ENCODE data around the gene KCTD18.

The KCTD18 gene

DNA sequence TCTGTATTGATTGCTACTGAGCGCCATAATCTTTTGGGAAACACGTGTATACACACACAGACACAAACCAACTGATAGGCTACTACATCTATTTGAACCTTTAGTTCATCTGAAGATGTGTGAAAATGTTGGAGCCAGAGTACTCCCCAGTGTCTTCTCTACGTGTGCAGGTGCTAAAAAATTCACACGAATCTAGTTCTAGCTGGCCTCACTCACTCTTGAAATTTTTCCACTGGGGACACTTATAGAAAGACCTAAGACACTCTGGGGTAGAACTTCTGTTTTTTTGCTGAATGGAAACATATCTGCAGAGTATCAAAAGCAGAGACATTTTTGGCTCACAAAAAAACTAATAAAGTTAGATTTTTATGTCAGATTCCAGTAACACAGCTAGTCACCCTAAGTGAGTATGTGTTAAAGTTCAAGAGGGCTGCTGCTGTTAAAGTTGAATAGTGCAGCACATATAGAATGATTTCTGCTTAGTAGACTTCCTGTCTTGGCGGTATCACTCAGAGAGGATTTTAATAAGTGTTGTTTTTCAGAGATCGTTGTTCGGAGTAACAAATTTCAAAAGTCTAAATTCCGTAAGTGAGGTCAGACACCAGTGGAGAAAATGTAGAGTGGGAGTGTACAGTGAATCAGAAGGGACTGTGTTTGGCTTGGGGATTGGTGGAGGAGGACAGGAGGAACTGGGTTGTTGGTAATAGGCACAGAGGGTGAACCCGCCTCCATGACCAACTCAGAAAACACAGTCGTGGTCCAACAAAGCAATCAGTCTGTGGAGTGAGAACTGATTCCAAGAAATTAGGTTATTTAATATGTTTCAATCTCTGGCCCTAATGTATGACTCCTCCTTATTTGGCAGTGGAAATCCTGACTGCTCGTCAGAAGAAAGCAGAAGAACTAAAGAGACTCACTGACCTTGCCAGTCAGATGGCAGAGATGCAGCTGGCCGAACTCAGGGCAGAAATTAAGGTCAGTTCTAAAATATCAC, 43.1 kb downstream of the KCTD18 start:
- intact Hi-C loops (cut with DNase I), result no loop called here
- peak in 1 of 42 donors; percentile 25 for DNase-seq

DNA sequence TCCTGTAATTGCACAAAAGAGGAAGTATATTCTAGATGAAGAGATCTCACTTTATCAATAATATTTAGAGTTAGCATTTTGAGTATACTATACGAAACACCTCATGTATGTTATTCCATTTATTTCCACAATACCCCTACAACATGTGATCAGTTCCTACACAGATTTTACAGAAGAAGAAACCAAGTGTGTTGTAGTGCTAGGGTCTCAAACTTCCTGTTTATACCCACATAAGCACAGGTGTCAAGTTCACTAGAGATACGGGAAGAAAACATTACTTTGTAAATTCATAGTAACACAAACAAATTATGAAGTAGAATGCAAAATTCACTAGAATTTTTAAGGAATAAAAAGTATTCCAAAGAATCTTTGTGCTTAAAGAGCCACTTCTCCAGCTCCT, 46.4 kb downstream of the KCTD18 start:
- DNase-seq, result no peak
- intact Hi-C loops (cut with DNase I), result no loop called here

DNA sequence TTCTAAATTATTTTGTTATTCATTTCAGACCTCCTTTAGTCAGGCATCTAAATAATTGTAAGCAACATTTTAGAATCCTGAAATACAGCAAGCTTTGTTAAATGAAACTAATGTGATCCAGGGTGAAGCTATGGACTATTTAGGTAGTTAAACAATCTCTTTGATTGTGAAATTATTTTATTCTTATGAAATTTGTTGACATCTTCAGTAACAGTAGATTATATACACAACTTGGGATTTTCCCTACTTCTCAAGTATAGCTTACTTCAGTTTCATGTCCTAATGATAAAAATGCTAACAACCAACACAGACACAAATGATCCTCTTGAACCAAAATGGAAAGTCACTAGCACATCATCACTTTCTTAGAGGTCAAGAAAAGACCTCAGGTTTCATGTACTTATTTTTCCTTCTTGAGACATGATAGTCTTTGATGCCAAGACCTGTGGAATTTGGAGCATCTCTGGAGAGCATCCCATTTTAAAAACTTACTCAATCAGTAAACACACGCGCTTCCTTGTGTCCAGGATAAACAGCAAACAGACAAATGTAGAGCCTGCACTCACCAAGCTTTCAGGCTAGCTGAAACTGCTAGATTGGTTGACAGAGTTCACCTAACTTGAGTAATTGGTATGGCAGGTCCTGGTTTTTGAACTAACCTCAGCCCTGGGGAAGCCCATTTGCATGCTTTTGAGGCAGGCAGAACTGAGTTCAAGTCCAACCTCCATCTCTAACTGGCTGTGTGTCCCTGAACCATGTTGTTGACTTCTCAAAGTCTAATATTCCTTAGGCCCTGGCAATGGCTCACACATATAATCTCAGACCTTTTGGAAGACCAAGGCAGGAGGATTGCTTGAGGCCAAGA, 47.8 kb downstream of the KCTD18 start:
- intact Hi-C loops (cut with DNase I), result no loop called here
- no peak for DNase-seq

DNA sequence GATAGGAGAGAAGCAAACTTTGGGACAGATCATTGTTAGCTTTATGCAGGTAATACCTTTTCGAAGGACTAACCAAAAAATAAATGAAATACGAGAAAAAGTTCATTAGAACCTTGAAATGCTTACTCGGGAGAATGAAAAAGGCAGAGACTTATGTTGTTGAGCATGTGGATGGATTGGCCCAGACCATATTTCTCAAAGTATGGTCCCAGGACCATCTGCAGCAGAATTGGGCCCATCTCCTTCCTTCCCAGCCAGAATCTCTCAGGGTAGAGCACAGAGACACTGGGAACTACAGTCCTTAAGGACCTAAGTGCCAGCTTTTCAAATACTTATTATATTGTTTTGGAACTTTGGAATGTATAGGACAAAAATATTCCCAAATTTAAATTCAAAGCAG, 50.8 kb downstream of the KCTD18 start:
- intact Hi-C loops (cut with DNase I), result no loop called here
- DNase-seq, result no peak

DNA sequence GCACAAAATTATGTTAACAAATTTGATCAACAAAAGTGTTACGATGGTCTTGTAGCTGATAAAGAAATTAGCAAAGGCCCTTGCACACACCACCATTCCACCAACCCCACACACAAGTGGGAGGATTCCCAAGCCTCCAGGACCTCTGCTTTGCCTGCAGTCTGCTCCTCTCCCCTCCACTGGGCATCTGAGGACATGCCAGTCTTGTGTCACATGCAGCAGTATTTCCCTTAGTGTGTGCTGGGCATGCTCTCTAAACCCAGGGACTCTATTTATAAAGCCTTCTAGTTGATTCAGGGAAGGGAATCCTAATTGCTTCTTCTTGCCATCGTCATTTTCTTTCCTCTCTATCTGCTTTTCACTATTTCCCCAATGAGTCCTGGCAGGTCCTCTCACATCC, 53.3 kb downstream of the KCTD18 start:
- DNase-seq, result peak in 1 of 42 donors; percentile 49
- intact Hi-C loops (cut with DNase I), result no loop called here

DNA sequence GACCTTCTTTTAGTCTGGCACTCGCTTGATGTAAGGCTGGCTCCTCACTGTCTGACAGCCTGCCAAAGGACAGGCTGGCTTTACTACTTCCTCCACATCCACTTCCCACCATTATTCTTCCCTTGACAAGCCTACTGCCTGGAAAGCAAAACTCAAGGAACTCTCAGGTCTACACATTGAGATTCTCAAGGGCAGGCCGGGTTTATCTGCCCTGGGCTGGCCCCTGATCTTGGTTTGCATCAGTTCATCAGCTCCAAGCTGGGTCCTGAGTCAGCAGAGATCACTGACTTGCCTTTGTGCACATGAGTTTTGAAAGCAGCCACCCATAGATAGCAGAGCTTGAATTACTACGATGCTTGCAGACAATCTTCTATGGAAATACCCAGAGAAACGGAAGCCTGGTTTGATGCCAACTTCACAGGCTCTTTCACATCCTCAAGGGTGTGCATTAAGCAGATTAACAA, 53.9 kb downstream of the KCTD18 start:
- peak in 1 of 42 donors; percentile 31 for DNase-seq
- intact Hi-C loops (cut with DNase I), result no loop called here

DNA sequence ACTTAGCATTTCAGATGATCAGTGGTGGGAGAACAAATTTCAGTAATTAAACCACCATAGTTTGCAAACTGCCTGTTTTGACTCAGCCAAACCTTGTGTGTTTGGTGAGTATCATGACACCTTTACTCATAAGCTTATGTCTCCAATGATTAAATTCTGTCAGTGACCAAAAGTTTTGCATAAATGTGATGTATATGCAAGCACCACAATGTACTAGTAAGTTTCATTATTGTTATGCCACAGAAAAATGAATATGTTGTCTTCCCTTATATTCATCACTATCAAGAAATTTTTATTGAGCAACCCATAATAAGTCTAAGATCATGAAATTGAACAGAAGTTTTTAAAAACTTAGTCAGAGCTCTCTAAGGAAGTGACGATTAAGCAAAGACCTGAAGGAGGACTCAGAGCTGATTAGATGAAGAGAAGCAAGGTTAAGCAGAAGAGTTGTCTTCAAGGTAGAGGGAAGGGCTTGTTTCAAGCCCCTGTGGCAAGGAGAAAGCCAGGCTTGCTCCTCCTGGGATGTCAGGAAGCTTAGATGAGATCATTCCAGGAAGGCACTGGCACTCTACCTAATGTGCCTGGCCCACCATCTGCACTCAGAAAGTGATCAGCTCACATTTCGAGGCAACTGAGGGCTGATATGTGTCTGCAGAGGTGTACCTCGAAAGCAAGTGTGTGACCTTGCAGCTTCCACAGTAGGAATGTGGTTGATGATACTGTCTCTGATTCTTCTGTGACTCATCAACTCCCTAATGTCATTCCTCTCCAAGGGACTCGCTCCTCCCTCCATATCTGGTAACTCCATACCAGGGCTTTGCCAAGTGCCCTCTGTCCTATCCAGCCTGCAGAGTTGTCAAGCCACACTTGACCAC, 54.7 kb downstream of the KCTD18 start:
- intact Hi-C loops (cut with DNase I), result no loop called here
- DNase-seq, result no peak

DNA sequence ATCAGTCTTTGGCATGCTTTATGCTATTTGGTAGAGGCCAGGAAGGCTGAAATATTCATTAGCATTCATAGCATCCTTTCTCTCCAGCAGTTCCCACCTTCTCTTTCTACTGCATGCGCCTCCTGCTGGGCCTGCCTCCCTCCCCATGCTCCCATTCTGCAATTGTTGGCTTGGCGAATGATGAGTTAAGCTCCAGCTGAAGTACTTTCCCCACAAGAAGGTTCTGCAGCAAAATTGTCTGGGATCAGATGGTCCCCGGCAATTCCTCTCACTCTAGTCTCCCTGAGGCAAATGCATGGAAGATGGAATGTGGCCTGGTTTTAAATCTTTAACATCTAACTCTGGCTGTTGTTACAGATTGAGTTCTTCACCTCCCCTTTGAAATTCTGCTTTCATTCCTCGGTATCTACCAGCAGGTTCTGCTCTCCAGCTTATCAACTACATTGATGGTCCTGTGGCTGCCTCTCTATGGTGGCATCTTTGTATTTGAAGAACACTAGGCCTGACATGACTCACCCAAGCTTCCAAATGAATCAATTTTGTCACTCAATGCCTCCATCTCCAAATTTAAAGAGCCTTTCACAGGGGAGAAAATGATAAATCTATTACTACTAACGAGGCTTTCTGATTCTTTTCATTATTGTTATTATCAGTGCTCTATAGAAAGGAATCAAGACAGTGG, 55.9 kb downstream of the KCTD18 start:
- intact Hi-C loops (cut with DNase I), result no loop called here
- no peak for DNase-seq

DNA sequence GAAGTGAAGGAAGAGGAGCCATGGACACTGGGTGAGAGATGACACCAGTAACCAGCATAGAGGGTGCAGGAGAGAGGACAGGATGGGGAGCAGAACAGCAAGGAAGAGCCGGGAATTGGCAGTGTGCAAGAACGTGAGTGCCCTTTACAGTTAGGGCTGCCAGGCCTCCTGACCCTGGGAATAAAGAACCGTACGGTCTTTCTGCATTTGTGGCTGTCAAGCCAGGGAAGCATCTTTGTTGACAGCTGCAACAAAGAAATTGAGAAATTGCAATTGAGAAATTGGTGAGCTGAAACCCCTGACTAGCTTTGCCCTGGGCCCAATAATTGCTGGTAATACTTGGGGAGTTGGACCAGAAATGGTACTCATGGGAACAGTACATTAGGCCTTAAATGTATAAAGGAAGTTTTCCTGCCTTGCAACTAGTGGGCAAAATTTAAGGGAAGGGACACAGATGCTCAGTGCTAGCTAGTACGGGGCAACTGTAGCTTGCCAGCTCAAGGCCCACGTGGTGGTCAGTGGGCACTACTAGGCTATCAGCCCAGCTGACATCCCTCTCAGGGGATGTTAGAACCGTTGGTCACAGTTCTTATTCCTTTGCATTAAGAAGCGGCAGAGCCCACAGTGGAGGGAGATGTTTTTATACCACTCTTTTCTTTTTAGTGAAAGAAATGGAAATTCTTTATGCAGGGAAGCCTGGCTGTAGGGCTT, 56.6 kb downstream of the KCTD18 start:
- intact Hi-C loops (cut with DNase I), result no loop called here
- DNase-seq, result no peak

DNA sequence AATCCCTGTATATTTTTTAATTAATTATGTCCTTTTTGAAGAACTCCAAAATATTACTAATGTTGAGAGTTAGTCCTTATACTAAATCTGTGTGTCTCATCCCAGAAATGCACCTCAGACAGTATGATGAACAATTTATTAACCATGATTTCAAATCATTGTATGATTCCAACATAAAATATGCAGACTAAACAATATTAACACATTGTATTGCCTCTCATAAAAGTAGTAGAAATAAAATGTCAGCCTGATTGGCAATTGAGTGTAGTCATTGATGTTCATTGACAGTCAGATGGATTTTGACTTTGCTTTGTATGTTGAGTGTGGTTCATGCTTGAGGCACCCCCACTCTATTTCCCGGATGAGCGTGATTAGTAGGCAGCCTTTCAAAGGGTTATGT, 57.5 kb downstream of the KCTD18 start:
- intact Hi-C loops (cut with DNase I), result no loop called here
- no peak for DNase-seq

DNA sequence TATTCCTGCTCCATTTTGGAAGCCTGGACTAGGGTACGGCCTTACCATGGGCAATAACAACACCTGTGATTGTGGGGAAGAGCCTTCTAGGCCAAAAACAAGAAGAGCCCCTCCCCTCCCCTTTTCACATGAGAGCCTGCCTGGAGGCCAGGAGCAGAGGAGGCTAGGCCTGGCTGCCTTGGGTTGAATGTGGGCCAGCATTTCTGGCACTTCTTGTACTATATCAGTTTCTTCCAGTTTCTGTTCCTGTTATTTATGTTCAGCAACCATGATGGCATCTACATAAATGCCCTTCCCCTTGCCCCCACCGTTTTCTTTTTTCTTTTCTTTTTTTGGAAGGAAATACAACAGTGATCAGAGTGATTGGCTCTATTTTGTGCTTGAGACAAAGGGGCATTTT, 58.4 kb downstream of the KCTD18 start:
- DNase-seq, result no peak
- intact Hi-C loops (cut with DNase I), result no loop called here

DNA sequence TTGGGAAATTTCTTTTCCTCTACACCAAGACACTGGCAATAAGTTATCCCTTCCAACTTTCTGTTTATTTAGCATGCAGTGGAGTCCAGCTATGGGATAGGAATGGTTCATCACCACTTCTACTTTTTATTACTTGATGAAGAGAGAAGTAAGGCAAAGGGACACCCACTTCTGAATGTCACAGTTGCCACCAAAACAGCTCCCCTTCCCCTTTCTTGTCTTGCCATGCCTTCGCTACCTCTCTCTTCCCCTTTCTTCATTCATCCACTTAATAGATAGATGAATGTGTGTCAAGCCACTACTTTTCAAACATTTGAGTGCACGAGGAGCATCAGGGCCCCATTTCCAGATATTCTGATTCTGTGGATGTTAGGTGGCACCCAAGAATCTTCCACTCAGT, 59.6 kb downstream of the KCTD18 start:
- intact Hi-C loops (cut with DNase I), result no loop called here
- DNase-seq, result no peak

DNA sequence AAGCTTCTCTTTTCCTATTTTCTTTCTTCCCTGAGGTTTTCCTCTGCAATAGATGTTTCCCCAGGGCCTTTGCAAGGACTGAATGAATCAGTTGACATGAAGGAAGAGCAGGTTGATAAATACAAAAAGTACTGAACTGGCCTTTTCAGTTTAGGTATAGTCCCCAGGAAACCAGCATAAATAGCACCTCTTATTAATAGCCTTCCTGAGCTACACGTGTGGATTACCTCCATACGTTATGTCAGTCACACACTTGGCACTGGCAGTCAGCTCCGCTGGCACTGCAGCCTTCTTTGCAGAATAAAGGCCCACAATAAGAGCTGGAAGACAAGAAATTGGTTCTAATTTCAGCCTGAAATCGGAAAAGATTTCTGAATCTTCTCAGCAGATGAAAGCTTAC, 60.7 kb downstream of the KCTD18 start:
- intact Hi-C loops (cut with DNase I), result no loop called here
- no peak for DNase-seq

DNA sequence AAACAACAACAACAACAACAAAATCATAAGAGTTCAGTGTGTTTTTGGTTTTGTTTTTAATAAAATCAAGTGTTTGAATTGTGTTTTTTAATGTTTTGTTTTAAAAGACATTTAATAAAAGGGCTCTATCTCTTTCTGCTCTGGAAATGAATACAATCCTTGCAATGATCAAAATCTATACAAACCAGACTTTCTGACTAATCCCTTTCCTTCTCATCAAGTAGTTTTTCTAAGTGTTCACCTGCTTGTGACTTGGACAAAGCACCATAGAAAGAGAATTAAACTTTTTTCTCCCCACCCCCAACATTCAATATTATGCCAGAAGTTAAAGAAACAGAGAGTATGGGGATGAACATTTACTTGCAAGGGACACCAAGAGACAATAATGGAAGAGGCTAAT, 61.4 kb downstream of the KCTD18 start:
- DNase-seq, result no peak
- intact Hi-C loops (cut with DNase I), result no loop called here

DNA sequence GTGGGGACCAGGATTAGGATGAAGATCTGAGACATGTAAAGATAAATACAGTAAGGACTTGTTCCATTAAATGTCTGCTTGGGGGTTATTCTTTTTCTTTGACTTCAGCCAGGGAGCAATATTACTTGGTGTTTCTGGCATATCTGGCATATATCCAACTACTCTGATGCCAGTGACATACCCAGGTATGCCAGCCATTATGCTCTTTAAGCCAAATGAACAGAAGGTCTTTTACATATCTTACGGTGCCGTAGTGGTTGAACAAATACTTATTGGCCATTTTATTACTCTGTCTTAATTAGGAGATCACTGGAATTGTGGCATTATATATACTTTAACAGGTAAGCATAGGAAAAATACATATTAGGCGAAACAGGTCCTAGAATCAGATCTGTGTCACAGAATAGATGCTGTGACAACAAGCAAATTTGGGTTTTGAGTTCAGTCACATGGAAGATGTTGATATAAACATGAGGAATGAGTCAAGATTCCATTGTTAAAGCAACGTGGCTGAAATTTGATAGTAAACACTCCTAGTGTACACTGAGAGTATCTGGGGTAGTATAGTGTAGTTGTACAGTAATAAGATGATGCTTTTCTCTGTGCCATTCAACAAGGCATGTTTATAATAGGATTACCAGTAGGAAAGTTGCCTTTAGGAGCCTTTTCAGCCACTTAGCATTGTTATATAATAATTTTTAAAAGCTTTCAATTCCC, 62.6 kb downstream of the KCTD18 start:
- DNase-seq, result no peak
- intact Hi-C loops (cut with DNase I), result no loop called here

DNA sequence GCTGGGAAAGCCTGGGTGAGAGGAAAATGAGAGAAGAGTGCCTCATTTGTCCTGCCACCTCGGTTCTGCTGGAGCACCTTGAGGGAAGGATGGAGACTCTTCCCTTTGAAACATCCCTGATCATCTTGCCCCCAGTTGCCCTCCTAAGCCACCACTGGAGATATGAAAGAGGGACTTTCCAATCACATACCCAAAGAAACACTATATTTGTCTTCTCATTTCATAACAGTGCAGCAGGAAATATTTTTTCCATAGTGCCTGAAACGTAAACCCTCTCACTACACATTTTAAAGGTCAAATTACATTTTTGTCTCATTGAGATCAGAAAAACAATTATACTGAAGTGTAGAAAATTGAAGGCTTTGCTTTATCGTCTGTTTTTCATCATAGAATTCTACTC, 63.3 kb downstream of the KCTD18 start:
- intact Hi-C loops (cut with DNase I), result no loop called here
- DNase-seq, result no peak

DNA sequence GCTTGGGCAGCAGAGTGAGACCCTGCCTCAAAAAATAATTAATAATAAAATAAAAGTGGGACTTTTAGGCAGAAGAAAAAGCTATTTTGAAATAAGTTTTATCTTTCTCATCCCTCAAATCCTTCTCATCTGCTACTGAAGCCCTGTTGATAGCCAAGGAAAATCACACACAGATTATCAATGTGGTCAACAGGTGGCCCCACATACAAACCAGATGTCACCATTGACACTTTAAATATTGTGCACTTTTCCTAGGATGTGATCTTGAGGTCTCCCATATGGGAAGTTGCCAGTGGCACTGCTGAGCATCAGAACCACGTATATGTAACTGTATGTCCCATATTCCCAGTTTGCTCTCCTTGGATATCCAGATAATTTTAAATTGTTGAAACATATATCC, 64.6 kb downstream of the KCTD18 start:
- no peak for DNase-seq
- intact Hi-C loops (cut with DNase I), result no loop called here

All from head of caudate nucleus (tissue), 42 donors.